HCT116 (cell line): ENCODE measurements around the gene PIP4K2A. TPM values are rescaled to one million over a fixed set of nuclear protein-coding genes. Genes with fewer than 3 reads are reported as not detected.

Source experiments
- ATAC-seq: fragments of 200-7000 bp; cut with Tn5 transposase; 2 replicates; pipeline ENCODE4 v1.9.1; 2020; ENCODE audit warnings: mild to moderate bottlenecking, moderate library complexity
- BruUV-seq: library from RNA; stranded (reverse); fragments of 400-500 nt; replicated peaks from 2 replicates; lab custom pipeline; 2021; lab: Mats Ljungman, UMichigan
- CTCF ChIA-PET: fragments of 300-600 bp; sonication (Branson Sonifier 250); formaldehyde crosslinking; loops from one replicate; lab custom pipeline; 2021; ENCODE audit warnings: antibody characterized with exemption; lab: Charles Lee
- POLR2A ChIA-PET: fragments of 300-600, 350-600 bp; sonication (Branson Sonifier 250); formaldehyde crosslinking; loops from one replicate; lab custom pipeline; 2021; ENCODE audit warnings: antibody characterized with exemption; lab: Charles Lee
- RAD21 ChIA-PET, 2 experiments: fragments of 300-600 bp; sonication (Branson Sonifier 250); formaldehyde crosslinking; loops; one replicate each; lab custom pipeline; 2023; ENCODE audit warnings: low total read pairs in 2 of 2; ENCODE audit not compliant: uncharacterized antibody in 2 of 2, unreplicated experiment in 2 of 2, low non-redundant PET in 1 of 2; lab: Charles Lee
- DNase-seq: peaks from one replicate; pipeline ENCODE4 v3.0.0-alpha.2; 2010; ENCODE audit warnings: low read depth, low spot score
- H2AFZ ChIP-seq: fragments of 200-600 bp; shearing (Covaris generic), sonication (generic); 2 replicates; pipeline ENCODE4 v1.6.1; 2017; ENCODE audit warnings: low read depth, mixed run types, mixed read lengths, antibody characterized with exemption, low read length; ENCODE audit not compliant: poor library complexity, severe bottlenecking
- H3K27ac ChIP-seq: 2 replicates; pipeline ENCODE4 v1.5.1; 2012; ENCODE audit warnings: low read depth, low read length
- H3K27me3 ChIP-seq: fragments of 200-600 bp; sonication (generic); 2 replicates; pipeline ENCODE4 v1.6.1; 2016; ENCODE audit warnings: mixed run types, low read length, mixed read lengths; ENCODE audit not compliant: insufficient read depth
- H3K36me3 ChIP-seq, 2 experiments: fragments of 200-500 bp in 1 of 2; fragments of 200-600 bp in 1 of 2; sonication (Bioruptor generic) in 1 of 2; sonication (generic) in 1 of 2; 2 replicates each; pipeline versions ENCODE4 v1.5.1 to v1.6.1; 2014 to 2016; ENCODE audit warnings: low read length in 2 of 2, inconsistent platforms in 1 of 2, mixed read lengths in 1 of 2, mixed run types in 1 of 2; ENCODE audit not compliant: insufficient read depth in 2 of 2, control insufficient read depth in 1 of 2
- H3K4me1 ChIP-seq, 2 experiments: fragments of 200-600 bp in 1 of 2; sonication (generic) in 1 of 2; 2 replicates each; pipeline versions ENCODE4 v1.5.1 to v1.6.1; 2012 to 2017; ENCODE audit warnings: low read length in 2 of 2, inconsistent platforms in 1 of 2, mild to moderate bottlenecking in 1 of 2, mixed read lengths in 1 of 2, mixed run types in 1 of 2, moderate library complexity in 1 of 2; ENCODE audit not compliant: insufficient read depth in 2 of 2, control insufficient read depth in 1 of 2
- H3K4me2 ChIP-seq: fragments of 200-600 bp; sonication (generic); 2 replicates; pipeline ENCODE4 v1.6.1; 2017; ENCODE audit warnings: mixed run types, low read length, mixed read lengths
- H3K4me3 ChIP-seq, 2 experiments: fragments of 200-600 bp in 1 of 2; sonication (generic) in 1 of 2; replicated peaks in 1 of 2; 2 replicates each; pipeline ENCODE4 v1.5.1; 2011 to 2016; ENCODE audit warnings: low read length in 2 of 2, control low read depth in 1 of 2, low read depth in 1 of 2, mild to moderate bottlenecking in 1 of 2, mixed read lengths in 1 of 2, mixed run types in 1 of 2
- H3K79me2 ChIP-seq: fragments of 200-600 bp; sonication (generic); 2 replicates; pipeline ENCODE4 v1.6.1; 2017; ENCODE audit warnings: mild to moderate bottlenecking, mixed run types, low read length, moderate library complexity, mixed read lengths; ENCODE audit not compliant: insufficient read depth
- H3K9ac ChIP-seq: fragments of 200-600 bp; sonication (generic); 2 replicates; pipeline ENCODE4 v1.6.1; 2016; ENCODE audit warnings: low read length, mixed read lengths
- H3K9me2 ChIP-seq: fragments of 200-600 bp; sonication (generic), shearing (Covaris generic); 2 replicates; pipeline ENCODE4 v1.6.1; 2017; ENCODE audit warnings: mixed run types, mild to moderate bottlenecking, moderate library complexity; ENCODE audit not compliant: insufficient read depth
- H3K9me3 ChIP-seq, 2 experiments: fragments of 200-500 bp in 1 of 2; fragments of 200-600 bp in 1 of 2; sonication (Bioruptor generic) in 1 of 2; sonication (generic) in 1 of 2; 2 replicates each; pipeline ENCODE4 v1.6.1; 2014 to 2017; ENCODE audit warnings: low read length in 2 of 2, mixed read lengths in 2 of 2, inconsistent platforms in 1 of 2, low read depth in 1 of 2, mild to moderate bottlenecking in 1 of 2, mixed run types in 1 of 2, moderate library complexity in 1 of 2; ENCODE audit not compliant: control insufficient read depth in 1 of 2, insufficient read depth in 1 of 2
- H4K20me1 ChIP-seq: fragments of 200-600 bp; sonication (generic), shearing (Covaris generic); 2 replicates; pipeline ENCODE4 v1.6.1; 2017; ENCODE audit warnings: mixed run types, mild to moderate bottlenecking, moderate library complexity; ENCODE audit not compliant: insufficient read depth
- ATF3 ChIP-seq: IDR thresholded peaks from 2 replicates; pipeline ENCODE4 v1.6.1; 2012
- CBX3 ChIP-seq: IDR thresholded peaks from 2 replicates; pipeline ENCODE4 v1.6.1; 2012; ENCODE audit warnings: low read depth
- ELF1 ChIP-seq: IDR thresholded peaks from 2 replicates; pipeline ENCODE4 v1.6.1; 2012; ENCODE audit warnings: low read depth, borderline replicate concordance
- EZH2 ChIP-seq: fragments of 200-600 bp; sonication (generic); IDR thresholded peaks from 2 replicates; pipeline ENCODE4 v1.6.1; 2017; ENCODE audit warnings: antibody characterized with exemption, mixed run types
- EZH2phosphoT487 ChIP-seq: fragments of 200-600 bp; IDR thresholded peaks from 2 replicates; pipeline ENCODE4 v1.6.1; 2018; ENCODE audit warnings: antibody characterized with exemption, borderline replicate concordance
- FOSL1 ChIP-seq: IDR thresholded peaks from 2 replicates; pipeline ENCODE4 v1.6.1; 2012; ENCODE audit warnings: low read depth
- JUND ChIP-seq: IDR thresholded peaks from 2 replicates; pipeline ENCODE4 v1.6.1; 2012
- MAX ChIP-seq: IDR thresholded peaks from 2 replicates; pipeline ENCODE4 v1.6.1; 2012
- POLR2A ChIP-seq: IDR thresholded peaks from 2 replicates; pipeline ENCODE4 v1.7.0; 2011; ENCODE audit warnings: borderline replicate concordance; ENCODE audit not compliant: insufficient read depth, insufficient read length; ENCODE audit errors: extremely low read depth
- POLR2AphosphoS5 ChIP-seq: IDR thresholded peaks from 2 replicates; pipeline ENCODE4 v1.6.1; 2011; ENCODE audit warnings: mild to moderate bottlenecking, low read depth, low read length, moderate library complexity
- RAD21 ChIP-seq: IDR thresholded peaks from 2 replicates; pipeline ENCODE4 v1.6.1; 2012; ENCODE audit warnings: low read depth, mild to moderate bottlenecking
- SIN3A ChIP-seq: IDR thresholded peaks from 2 replicates; pipeline ENCODE4 v1.6.1; 2012; ENCODE audit warnings: low read depth
- SP1 ChIP-seq: IDR thresholded peaks from 2 replicates; pipeline ENCODE4 v1.6.1; 2012; ENCODE audit warnings: low read depth
- SRF ChIP-seq: IDR thresholded peaks from 2 replicates; pipeline ENCODE4 v1.6.1; 2012; ENCODE audit warnings: low read depth
- TCF7L2 ChIP-seq: IDR thresholded peaks from 2 replicates; pipeline ENCODE4 v1.7.0; 2011; ENCODE audit warnings: borderline replicate concordance, inconsistent platforms; ENCODE audit not compliant: insufficient read depth, insufficient read length; ENCODE audit errors: extremely low read depth
- YY1 ChIP-seq: IDR thresholded peaks from 2 replicates; pipeline ENCODE4 v1.6.1; 2011; ENCODE audit warnings: low read length, low read depth, moderate library complexity, mild to moderate bottlenecking; ENCODE audit not compliant: insufficient replicate concordance; ENCODE audit errors: extremely low read depth
- ZNF274 ChIP-seq: fragments of 200-500 bp; sonication (Bioruptor generic); IDR thresholded peaks from 2 replicates; pipeline ENCODE4 v1.6.1; 2014; ENCODE audit warnings: mild to moderate bottlenecking, low read depth, low read length, inconsistent platforms
- intact Hi-C: fragments of 100-400 bp; cut with micrococcal nuclease; formaldehyde crosslinking; loops from 2 replicates; pipeline ENCODE4 v1.10.0; 2022
- total RNA-seq: library from RNA; stranded (reverse); gene quantifications from one replicate; pipeline ENCODE4 v1.2.1, GENCODE V29; 2021; ENCODE audit not compliant: unreplicated experiment
- TF ChIP-seq, protein P1 (sequence below): IDR thresholded peaks from 2 replicates; pipeline ENCODE4 v1.6.1; 2011; ENCODE audit warnings: mild to moderate bottlenecking, low read length, moderate library complexity; ENCODE audit not compliant: insufficient replicate concordance; ENCODE audit errors: extremely low read depth

Gene PIP4K2A
- total RNA-seq, 1 experiment from 2014 or later, result 41.9 TPM

DNA sequence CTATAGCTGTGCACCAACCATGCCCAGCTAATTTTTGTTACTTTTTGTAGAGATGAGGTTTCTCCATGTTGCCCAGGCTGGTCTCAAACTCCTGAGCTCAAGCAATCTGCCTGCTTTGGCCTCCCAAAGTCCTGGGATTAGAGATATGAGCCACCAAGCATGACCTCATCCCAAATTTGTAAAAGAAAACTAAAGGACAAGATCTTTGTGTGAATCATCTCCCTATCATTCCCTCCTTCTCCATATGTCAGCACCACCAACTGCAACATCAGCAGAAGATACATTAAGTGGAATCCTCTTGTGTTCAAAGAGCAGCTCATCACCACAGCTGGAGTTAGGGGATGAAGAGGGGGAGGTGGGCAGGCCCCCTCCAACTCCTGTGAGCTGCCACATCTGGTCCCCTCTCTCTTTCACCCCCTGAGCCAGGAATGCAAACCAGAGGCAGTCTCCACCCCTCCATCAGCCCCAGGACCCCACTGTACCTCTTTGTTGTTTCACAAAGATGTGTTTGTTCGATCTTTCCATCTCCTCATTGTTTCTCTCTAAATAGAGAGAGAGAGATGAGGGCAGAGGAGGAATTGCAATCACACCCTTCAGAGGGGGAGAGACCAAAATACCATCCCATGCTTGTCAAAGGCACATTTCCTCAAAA is 47.3 kb upstream of the PIP4K2A start:
- no peak overlapping the region for H3K27ac ChIP-seq
- ChIA-PET RAD21 (no interaction called here), CTCF (no interaction called here), POLR2A (no interaction called here)
- no peaks in the 10 kb centered on the region for H3K36me3 ChIP-seq
- no peaks in the 10 kb centered on the region for H3K79me2 ChIP-seq
- no peak overlapping the region for H2AFZ ChIP-seq
- DNase-seq, result no peak
- no peak overlapping the region for H3K4me3 ChIP-seq
- no TSS peak for BruUV-seq
- no peaks in the 10 kb centered on the region for H3K27me3 ChIP-seq
- H4K20me1 ChIP-seq, result no peaks in the 10 kb centered on the region
- no peaks in the 10 kb centered on the region for H3K4me1 ChIP-seq
- no peak overlapping the region for H3K4me2 ChIP-seq
- no peaks in the 10 kb centered on the region for H3K9me2 ChIP-seq
- intact Hi-C loops, result no loop called here
- no peak for ATAC-seq
- no peak for TF ChIP-seq EZH2
- no peaks in the 10 kb centered on the region for H3K9me3 ChIP-seq
- H3K9ac ChIP-seq, result no peak overlapping the region

GRCh38 chr10:22760025-22760424 is 45.6 kb upstream of the PIP4K2A start:
- Histone ChIP-seq H3K27ac (no peak overlapping the region), H3K4me1 (no peaks in the 10 kb centered on the region), H3K36me3 (no peaks in the 10 kb centered on the region), H3K79me2 (no peaks in the 10 kb centered on the region), H2AFZ (no peak overlapping the region), H4K20me1 (no peaks in the 10 kb centered on the region), H3K4me3 (no peak overlapping the region)
- BruUV-seq, result no TSS peak
- TF ChIP-seq TCF7L2, result no peak
- TF ChIP-seq ZNF274, result no peak
- TF ChIP-seq SP1, result no peak
- no peak for TF ChIP-seq FOSL1
- no peak for TF ChIP-seq CBX3
- TF ChIP-seq POLR2AphosphoS5, result no peak
- TF ChIP-seq SRF, result no peak
- no peak for TF ChIP-seq EZH2phosphoT487
- no peak for TF ChIP-seq RAD21
- no peak for TF ChIP-seq JUND
- no peak for TF ChIP-seq ELF1
- TF ChIP-seq, protein P1, sequence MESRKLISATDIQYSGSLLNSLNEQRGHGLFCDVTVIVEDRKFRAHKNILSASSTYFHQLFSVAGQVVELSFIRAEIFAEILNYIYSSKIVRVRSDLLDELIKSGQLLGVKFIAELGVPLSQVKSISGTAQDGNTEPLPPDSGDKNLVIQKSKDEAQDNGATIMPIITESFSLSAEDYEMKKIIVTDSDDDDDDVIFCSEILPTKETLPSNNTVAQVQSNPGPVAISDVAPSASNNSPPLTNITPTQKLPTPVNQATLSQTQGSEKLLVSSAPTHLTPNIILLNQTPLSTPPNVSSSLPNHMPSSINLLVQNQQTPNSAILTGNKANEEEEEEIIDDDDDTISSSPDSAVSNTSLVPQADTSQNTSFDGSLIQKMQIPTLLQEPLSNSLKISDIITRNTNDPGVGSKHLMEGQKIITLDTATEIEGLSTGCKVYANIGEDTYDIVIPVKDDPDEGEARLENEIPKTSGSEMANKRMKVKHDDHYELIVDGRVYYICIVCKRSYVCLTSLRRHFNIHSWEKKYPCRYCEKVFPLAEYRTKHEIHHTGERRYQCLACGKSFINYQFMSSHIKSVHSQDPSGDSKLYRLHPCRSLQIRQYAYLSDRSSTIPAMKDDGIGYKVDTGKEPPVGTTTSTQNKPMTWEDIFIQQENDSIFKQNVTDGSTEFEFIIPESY, result no peak
- no peak for TF ChIP-seq SIN3A
- TF ChIP-seq YY1, result no peak
- no peak for TF ChIP-seq POLR2A
- TF ChIP-seq MAX, result no peak
- TF ChIP-seq ATF3, result no peak
- TF ChIP-seq, all 23 proteins: peak for 0
- RAD21 ChIA-PET, result no interaction called here
- Histone ChIP-seq H3K4me2 (no peak overlapping the region), H3K9me2 (no peaks in the 10 kb centered on the region), H3K9me3 (no peaks in the 10 kb centered on the region), H3K27me3 (no peaks in the 10 kb centered on the region), H3K9ac (no peak overlapping the region)
- DNase-seq (no peak), ATAC-seq (no peak)
- CTCF ChIA-PET, result no interaction called here
- POLR2A ChIA-PET, result no interaction called here
- intact Hi-C loops, result no loop called here
